HG03469 (cell line): ENCODE results near the gene TDRD10.

Experiments
- ATAC-seq: cut with Tn5 transposase; IDR thresholded peaks from one replicate; pipeline ENCODE4 v1.9.1; 2021; ENCODE audit warnings: mild to moderate bottlenecking, moderate library complexity, moderate number of reproducible peaks; ENCODE audit not compliant: unreplicated experiment

The TDRD10 gene

DNA sequence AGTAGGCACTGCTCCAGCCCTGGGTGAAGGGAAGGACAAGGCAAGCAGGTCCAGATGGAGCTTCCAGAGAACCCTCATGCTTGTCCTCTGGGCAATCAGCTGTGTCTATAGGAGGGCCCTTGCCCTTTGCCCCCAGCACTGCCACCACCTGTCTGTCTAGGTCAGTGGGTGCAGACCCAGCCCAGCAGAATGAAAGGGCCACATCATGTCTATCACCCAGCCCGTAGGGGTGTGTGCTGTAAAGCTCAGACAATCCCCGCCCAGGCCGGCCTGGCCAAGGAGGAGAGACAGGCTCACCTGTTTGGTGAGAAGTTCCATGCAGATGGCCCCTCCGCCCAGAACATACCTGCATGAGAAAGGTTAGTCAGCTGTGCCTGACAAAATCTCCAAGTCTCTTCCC is 49.5 kb downstream of the TDRD10 start:
- no peak for ATAC-seq

DNA sequence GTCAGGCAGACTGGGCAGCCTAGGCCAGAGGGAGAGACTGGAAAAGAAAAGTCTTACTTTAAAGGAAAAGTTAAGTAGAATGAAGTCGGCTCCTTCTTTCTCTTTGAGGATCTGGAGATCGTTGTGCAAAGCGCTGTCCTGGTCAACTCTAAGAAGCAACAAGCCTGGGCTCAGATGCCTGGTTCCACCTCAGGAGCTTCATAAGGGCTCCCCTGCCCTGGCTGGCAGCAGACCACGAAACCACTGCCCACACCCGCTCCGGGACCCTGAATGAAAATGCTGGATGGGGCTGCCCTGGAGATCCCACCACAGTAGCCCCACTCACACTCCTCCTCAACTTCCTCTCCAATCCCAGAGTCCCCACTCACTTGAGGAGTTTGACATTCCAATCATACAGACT is 50.0 kb downstream of the TDRD10 start:
- ATAC-seq: no peak

DNA sequence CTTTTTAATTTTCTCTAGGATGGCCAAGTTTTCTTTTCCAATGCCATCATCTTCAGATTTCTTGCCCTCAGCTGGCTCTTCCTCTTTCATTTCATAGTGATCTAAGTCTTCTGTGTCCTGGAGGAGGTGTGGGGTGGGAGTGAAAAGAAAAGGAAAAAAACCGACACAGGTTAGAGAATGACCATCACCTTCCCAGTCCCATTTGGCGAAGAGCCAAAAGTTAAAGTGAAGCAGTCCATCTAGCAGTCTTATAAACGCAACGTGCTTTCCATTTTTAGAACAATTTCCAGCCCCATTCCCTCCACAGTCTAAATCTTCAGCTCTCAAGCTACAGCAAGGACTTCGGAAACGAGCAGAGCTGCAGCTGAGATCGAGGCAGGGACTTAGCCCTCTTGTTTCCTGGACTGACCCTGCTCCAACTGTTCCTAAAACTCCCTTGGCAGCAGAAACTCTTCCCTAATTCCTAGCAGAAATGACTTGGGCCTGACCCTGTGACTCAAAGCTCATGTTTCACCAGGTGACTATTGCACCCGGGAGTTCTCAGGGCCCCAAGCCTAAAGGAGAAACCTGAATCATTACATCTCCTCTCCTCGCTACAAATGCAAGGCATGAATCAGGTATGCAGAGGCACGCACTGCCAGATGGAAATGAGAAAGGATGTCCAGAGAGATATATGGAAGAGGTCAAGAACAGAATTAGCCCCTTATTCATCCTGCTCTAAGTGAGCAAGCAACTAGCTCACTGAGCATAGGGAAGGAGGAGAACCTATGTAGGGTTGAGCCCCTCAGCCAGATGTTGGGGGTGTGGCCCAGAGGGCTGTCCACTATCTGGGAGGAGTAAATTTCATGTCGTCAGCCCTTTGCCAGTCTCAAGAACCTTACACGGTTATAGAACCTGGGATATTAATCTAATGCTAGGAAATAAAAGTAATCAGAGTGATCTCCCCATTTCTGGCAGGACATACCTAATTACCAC is 51.3 kb downstream of the TDRD10 start:
- ATAC-seq: no peak

DNA sequence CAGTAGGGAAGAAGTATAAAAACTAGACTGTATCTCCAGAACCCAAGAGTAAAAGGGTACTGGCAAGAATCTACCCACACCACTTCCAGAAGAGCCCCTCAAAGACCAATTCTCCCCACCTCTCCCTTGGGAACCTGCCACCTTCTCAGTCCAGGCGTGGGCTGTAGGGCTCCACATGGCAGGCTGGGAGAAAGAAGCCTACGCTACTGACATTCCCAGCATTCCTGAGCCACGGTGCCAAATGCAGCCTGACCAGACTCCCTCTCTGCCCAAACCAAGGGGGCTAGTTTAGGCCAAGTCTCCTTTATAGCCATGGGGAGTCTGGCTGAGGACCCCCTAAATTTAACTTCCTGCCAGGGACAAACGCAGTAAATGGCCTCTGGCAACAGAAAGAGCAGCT is 54.4 kb downstream of the TDRD10 start:
- no peak for ATAC-seq

DNA sequence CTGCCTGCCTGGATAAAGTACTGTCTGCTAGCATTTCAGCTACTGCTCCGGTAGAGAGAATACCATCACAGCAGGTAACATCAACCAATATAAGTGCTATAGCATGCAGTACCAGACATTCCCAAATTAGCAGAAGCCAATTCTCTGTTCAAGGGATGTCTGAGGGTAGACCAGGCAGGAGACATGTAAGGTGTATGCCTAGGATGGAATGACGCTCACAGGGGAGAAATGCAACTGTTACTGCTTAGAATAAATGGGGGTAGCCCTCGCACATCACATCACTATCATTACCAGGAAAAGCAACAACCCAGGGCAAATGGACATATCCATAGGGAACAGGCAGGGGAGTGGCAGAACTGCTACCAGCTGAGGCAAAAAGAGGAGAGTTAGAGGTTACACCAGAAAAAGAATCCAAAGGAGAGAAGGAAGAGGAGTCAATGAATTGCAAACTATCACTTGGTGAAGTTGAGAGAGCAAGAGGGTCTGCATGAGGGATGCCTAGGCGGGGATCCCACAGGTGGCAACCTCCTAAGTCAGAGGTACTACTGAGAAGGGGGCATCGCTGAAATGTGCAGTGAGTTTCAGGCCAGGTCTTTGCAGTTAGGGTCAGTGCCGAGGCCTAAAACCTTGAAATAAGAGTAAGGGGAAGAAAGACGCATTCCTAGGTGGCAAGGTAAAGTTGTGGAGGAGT is 55.4 kb downstream of the TDRD10 start:
- no peak for ATAC-seq

DNA sequence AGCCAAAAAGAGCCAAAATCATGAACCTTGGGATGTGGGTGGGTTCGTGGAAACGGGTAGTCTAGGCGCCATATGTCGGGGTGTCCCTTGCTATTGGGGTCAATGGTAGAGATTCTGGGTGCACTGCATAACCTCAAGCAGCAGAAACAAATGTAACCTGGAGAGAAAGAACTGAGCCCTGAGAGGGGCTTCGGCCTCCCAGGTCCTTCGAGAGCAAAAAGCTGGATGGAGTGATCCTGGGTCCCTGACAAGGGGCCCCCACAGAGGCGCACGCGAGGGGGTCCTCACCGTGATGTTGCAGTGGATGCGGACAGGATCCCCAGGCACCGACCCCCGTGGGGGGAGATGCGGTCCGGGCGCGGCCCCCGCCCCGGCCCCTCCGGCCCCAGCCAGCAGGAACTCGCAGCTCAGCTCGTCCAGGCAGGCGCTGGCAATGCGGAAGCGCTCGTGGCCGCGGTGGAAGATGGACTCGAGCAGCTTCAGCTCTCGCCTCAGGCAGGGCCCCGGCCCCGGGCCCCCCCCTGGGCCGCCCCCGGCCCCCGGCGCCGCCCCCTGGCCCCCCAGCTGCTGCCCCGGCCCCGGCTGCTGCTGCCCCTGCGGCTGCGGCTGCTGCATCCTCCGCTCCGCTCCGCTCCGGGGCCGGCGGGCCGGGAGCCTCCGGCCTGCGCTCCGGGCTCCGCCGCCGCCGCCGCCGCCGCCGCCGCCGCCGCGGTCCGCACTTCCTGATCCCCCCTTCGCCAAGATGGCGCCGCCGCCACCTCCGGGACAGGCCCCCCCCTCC is 56.1 kb downstream of the TDRD10 start, which contains the start of gene UBE2Q1:
Gene UBE2Q1 (minus strand): TSS at position 724 of the 781 bp plus-strand sequence. CDS start 109 bp downstream, at position 615.
- peak; percentile 16 for ATAC-seq

DNA sequence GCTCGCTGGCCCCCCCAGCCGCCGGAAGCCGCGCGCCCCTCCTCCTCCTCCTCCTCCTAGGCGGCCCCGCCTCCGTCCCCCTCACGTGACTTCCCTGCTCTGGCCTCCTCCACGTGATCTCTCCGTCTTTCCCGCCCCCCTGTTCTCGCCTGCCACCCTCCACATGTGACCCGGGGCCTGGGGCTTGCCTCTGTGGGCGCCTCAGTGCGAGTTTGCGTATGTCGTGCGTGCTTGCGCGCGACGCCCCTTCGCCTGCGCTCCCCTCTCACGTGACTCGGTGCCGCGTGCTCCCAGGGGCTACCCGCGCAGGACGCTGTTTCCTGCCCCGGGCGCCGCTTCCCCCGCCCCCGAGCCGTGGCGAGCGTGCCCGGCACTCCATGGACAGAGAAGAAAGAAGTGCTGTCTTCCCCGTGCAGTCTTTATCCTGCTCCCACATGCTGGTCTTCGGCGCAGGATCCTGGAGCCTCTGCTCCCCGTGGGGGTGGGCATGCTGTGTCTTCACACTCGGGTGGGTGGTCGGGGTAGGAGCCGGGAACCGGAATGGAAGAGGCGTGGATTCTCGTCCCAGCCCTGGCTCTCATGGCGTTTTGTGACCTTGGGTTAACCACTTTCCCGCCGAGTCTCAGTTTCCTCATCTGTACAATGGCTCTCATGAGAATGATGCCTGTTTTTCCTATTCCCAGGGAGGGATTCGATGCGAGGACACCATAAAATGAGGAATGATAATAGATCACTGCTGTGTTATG is 56.9 kb downstream of the TDRD10 start:
- peak; percentile 75 for ATAC-seq

DNA sequence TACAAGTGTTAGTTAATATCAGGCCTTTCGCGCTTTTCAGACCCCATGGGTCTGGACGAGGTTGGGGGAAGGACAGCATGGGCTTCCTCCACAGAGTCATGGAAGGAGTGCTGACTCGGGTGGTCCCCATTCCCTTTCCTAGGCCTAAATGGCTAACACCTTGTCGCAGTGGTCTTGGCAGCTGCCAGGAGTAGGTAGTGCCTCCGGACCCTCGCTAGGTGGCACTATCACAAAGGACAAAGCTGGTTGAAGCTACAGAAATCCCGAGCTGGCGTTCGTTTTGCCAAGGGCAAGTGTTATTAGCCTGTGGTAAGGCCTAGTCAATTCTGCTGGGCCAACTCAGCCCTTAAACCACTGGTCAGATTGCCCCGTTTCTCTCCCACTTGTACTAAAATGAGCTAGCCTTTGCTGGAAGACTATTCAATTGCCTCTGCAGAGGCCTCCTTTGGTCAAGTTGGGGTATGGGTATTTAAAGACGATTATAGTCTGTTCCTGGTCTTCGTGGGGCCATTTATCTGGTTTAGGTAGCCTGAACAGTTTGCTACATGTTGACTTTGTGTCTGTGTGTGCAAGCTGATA is 57.5 kb downstream of the TDRD10 start:
- ATAC-seq: peak; percentile 31

DNA sequence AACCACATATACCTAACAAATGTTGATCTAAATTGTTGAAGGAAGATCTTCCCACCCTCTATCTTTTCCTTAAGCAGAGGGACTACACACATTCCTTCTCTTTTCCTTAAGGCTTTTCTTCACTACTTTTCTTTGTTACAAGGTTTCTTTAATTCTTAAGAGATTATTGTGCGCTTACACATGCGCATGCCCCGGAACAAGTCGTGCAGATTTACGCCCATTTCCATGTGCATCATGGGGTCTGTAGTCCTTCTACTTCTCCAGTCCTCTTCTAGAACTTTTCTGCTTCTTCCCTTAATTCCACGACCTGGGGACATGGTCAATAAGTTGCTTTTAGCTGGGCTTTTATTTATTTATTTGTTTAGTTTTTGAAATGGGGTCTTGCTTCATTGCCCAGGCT is 63.9 kb downstream of the TDRD10 start:
- ATAC-seq: no peak

DNA sequence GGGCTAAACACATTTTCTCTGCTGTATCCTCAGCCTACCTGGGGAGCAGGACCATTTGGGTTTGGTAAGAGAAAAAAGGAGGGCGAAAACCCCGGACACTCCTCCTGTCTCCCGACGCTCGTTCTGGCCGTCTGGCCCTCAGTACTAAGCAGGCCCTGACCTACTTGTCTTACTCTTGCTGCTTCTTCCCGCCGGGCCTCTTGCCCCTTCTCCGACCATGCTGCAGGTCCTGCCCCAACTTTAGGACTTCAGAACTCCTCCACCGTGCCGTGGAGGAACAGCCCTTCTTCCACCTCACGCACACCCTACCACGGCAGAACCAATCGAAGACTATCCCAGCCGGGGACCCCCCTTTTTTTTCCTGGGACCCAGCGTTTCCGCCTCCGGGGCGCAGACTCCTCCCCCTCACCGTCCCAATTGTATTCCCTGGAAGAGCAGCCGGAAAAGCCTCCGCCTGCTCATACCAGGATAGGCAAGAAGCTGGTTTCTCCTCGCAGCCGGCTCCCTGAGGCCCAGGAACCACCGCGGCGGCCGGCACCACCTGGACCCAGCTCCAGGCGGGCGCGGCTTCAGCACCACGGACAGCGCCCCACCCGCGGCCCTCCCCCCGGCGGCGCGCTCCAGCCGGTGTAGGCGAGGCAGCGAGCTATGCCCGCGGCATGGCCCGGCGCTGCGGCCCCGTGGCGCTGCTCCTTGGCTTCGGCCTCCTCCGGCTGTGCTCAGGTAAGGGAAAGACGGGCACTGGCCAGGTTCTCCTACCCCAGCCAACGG is 65.6 kb downstream of the TDRD10 start, which contains the start of gene CHRNB2:
Gene CHRNB2 (plus strand): TSS at position 393 of the 771 bp plus-strand sequence. CDS start 267 bp downstream, at position 660.
- no peak for ATAC-seq

DNA sequence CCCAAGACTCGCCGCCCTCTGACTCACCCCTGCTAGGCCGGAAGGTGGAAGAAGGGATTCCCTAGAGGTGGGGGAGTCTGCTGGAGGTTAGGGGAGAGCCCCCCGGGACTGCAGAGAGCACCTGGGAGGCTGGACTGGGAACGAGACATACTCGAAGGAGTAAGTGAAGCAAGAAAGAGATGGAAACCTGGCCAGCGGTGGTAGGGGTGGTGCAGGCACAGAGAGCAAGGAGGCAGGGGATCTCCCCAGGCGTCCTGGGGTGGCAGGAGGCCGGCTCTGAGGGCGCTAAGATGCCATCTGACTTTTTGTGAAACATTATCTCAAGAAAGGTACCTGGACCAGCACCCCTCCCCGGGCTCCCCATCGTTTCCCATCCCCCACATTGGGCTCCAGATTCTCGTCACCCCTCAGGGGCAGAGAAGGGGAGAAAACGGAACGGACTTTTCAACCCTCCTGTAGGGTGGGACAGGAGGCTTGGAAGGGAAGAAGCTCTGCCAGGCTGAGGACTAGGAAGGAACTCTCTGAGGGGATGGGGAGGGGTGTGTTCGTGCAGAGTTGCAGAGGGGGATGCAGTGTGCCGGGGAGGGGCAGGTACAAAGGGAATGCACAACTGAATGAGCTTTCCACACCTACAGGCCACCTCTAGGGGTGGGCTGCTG is 66.3 kb downstream of the TDRD10 start:
- no peak for ATAC-seq

DNA sequence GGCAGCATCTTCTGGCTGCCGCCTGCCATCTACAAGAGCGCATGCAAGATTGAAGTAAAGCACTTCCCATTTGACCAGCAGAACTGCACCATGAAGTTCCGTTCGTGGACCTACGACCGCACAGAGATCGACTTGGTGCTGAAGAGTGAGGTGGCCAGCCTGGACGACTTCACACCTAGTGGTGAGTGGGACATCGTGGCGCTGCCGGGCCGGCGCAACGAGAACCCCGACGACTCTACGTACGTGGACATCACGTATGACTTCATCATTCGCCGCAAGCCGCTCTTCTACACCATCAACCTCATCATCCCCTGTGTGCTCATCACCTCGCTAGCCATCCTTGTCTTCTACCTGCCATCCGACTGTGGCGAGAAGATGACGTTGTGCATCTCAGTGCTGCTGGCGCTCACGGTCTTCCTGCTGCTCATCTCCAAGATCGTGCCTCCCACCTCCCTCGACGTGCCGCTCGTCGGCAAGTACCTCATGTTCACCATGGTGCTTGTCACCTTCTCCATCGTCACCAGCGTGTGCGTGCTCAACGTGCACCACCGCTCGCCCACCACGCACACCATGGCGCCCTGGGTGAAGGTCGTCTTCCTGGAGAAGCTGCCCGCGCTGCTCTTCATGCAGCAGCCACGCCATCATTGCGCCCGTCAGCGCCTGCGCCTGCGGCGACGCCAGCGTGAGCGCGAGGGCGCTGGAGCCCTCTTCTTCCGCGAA is 69.4 kb downstream of the TDRD10 start:
- no peak for ATAC-seq

DNA sequence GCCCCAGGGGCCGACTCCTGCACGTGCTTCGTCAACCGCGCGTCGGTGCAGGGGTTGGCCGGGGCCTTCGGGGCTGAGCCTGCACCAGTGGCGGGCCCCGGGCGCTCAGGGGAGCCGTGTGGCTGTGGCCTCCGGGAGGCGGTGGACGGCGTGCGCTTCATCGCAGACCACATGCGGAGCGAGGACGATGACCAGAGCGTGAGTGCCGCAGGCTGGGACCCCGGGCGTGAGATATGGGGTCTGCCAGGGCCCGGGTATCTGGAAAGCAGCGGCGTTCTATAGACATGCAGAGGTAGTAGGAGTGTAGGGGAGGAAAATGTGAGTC is 69.9 kb downstream of the TDRD10 start:
- no peak for ATAC-seq

DNA sequence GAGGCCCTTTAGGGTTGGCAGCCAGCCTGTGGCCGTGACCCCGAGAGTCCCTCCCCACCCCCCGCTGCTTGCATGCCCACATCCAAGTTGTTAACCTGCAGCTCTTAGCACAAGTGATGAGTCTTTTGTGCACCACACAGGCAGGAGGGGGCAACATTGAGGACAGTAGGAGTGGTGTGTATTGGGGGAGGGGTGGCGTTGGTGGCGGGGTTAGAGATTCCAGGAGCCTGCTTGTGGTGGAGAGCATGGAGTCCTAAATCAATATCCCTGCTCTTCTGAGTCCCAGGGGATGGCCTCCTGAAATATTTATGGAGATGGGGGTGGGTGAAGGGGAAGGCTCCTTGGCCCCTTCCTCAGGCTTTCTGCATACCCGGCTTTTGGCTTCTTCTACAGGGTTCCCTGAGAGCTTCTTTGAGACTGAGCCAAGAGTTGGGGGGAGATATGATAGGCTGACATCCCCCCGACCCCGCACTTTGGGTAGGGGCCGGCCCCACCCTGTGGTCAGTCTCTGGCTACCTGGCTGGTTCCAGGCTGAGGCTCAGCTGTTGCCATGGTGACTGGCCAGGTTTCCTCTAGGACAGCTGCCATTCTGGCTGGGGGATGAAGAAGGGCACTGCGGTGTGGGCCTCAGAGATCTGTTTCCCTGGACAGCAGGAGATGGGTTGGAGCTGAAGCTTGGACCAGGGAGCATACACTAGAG is 70.6 kb downstream of the TDRD10 start:
- ATAC-seq: no peak

DNA sequence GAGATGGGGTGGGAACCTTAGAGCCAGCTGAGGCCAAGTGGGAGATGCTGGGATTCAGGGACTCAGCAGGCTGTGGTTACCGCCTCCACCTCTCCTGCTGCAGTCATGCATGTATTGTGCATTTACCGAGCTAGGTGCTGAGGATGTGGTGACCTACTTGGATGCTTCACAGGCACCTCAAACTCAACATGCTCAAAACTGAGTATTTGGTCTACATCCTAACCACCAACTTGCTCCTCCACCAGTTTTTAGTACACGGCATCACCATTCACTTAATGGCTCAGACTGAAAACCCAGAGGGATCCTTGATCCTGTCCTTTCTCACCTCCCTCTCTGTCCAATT is 71.1 kb downstream of the TDRD10 start:
- ATAC-seq: no peak

DNA sequence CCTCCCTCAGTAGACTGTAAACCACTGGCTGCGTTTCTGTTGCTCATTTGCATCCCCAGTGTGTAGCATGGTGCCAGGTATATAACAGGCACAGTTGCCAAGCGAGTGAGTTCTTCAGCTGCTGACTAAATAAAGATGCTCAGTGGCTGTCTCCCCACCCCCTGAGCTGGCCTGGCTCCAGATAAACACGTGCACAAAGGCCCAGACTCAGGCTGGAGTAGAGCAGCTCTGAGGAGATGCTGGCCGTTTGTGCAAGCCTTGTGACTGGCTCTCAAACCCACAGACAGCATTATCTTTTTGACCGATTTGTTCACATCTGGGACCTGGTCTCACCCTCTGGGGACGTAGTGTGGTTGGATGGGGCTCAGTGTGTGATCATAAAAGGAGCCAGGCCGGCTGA is 72.7 kb downstream of the TDRD10 start:
- ATAC-seq: no peak

DNA sequence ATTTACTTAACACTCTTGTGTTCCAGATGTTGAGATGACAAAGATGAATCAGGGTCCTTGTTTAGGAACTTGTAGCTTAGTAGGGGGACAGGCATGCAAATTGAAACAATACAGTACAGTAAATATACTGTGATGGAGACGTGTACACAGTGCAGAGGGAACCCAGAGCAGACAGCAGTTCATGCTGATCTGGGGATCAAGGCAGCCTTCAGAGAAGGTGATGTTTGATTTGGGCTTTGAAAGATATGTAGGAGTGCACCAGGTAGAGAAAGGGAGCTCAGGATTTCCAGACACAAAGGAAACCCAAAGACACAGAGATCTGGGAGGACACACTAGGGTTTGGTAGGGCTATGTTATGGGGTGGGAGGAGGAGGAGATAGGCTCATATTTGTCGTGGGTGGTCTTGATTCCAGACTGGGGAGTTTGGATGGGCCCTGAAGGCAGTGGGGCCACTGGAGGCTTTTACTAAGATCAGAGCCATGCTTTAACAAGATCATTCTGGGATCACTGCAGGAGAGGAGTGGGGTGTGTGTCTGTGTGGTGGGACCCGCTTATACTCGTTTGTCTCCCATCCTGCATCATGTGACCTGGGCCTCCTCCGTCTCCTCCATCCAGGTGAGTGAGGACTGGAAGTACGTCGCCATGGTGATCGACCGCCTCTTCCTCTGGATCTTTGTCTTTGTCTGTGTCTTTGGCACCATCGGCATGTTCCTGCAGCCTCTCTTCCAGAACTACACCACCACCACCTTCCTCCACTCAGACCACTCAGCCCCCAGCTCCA is 73.3 kb downstream of the TDRD10 start:
- ATAC-seq: no peak
